GM21423 (cell line): ENCODE results near the gene MCF2L2.
"Not testable (repeated sequence)": the region's sequence is repeated elsewhere in the genome, so short reads cannot be mapped to it uniquely, and the experiment has no call there.

Experiments
- ATAC-seq: cut with Tn5 transposase; IDR thresholded peaks from one replicate; pipeline ENCODE4 v1.9.1; 2021; ENCODE audit warnings: mild to moderate bottlenecking, moderate library complexity; ENCODE audit not compliant: unreplicated experiment

The MCF2L2 gene, protein sequence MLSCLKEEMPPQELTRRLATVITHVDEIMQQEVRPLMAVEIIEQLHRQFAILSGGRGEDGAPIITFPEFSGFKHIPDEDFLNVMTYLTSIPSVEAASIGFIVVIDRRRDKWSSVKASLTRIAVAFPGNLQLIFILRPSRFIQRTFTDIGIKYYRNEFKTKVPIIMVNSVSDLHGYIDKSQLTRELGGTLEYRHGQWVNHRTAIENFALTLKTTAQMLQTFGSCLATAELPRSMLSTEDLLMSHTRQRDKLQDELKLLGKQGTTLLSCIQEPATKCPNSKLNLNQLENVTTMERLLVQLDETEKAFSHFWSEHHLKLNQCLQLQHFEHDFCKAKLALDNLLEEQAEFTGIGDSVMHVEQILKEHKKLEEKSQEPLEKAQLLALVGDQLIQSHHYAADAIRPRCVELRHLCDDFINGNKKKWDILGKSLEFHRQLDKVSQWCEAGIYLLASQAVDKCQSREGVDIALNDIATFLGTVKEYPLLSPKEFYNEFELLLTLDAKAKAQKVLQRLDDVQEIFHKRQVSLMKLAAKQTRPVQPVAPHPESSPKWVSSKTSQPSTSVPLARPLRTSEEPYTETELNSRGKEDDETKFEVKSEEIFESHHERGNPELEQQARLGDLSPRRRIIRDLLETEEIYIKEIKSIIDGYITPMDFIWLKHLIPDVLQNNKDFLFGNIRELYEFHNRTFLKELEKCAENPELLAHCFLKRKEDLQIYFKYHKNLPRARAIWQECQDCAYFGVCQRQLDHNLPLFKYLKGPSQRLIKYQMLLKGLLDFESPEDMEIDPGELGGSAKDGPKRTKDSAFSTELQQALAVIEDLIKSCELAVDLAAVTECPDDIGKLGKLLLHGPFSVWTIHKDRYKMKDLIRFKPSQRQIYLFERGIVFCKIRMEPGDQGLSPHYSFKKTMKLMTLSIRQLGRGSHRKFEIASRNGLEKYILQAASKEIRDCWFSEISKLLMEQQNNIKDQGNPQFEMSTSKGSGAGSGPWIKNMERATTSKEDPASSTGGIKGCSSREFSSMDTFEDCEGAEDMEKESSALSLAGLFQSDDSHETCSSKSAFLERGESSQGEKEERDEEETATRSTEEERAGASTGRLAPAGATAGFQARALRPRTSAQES

DNA sequence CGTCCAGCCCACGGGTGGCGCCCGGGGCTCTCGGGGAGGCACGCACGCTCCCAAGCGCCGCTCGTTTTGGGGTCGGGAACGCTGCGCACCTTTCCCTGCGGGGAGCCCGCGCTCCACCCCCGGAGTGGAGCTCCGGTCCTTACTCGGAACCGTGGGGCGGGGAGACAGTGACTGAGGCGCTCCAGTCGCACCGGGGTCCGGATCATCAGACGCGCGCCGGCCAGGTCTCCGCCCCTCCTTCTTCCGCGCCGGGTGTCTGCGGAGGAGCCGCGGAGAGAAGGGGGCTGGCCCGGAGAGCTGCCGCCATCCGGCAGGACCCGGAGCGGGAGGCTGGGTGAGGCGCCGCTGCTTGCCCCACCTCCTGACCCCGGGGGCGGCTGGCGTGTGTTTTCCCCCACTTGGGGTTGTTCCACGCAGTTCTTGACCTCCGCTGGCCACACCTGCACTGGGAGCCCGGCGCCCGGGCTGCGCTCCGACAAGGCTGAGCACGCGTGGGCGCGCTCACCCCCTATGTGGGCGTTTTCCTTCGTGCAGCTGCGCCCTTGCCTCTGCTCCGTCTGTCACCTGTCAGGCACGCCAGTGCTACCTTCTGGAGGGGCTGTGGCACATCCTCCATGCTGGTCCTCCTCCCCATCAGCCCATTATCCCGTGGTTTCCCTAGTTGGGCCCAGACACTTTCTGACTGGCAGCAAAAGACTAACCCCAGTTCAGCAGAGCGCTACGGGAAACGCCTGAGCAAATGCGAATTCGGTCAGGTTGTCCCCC is at the start of gene MCF2L2:
MCF2L2 (minus strand) TSS at position 173 of the 765 bp plus-strand sequence. CDS start 642 bp downstream, outside the sequence.
- ATAC-seq = peak; percentile 76

DNA sequence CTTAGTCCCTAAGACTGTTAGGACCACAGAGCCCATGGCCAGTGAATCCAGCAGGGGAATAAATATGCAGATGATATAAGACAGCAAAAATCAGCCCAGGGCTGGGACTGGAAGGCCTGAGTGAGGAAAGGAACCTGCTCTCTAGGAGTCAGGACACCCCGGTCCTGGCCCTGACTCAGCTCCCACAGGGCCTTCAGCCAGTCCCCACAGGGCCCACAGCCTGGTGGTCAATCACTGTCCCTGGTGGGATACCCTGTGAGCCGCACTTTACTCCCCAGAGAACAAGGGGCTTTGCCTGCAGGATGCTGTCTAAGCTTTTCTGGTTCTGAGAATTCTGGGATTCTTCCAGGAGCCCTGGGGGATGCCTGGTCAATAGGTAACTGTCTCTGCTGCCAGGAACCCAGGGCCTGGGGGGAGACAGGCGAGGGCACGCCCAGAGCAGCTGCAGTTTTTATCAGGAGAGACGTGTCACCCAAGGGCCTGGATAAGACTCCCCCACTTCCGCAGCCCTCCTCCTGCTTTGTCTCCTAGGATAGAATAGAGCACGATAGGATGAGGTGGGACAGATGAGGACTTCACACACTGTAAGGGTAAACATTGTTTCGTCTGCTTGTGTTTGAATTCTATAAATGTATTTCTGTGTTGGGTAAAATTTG is 49.5 kb upstream of the MCF2L2 start:
- no peak for ATAC-seq

DNA sequence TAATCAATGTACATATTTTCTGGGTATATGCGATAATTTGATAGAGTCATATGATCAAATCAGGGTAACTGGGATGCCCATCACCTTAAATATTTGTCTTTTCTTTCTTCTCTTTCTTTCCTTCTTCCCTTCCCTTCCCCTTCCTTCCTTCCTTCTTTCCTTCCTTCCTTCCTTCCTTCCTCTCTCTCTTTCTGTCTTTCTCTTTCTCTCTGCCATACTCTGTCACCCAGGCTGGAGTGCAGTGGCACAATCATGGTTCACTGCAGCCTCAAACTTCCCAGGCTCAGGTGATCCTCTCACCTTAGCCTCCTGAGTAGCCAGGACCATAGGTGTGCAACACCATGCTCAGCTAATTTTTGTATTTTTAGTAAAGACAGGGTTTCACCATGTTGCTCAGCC is 47.3 kb upstream of the MCF2L2 start:
- not testable (repeated sequence) for ATAC-seq

DNA sequence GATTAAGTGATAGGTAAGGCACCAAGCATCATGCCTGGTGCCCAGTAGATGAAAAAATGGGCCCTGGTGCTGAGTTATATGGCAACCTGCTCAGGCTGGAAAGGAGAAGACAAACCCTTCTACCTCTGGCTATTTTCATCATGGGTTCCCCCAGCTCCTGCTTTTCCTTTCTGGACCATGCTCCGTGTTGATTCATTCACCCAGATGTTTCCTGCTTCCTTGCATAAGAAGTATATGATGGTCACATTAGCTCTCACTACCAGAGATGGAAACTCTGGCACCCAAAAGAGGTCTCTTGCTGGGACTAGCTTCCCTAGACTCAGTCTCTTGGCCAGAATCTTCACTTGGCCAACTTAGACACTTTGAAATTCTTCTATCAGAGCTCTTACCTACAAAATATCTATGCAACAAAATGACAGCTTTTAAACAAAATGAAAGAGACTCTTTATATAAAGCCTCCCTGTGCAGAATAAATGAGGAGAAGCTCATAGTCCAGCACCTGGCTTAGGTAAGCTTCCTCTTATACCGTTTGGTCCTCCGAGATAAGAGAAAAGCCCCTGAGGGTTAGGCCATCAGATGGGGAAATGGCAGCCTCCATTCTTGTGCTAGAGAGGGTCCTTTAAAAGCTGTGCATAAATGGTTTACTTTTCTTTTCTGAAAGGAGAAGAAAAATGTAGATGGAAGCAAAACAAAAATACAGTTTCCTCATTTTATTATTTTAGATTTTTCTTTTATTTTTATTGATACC is 46.8 kb upstream of the MCF2L2 start:
- no peak for ATAC-seq

DNA sequence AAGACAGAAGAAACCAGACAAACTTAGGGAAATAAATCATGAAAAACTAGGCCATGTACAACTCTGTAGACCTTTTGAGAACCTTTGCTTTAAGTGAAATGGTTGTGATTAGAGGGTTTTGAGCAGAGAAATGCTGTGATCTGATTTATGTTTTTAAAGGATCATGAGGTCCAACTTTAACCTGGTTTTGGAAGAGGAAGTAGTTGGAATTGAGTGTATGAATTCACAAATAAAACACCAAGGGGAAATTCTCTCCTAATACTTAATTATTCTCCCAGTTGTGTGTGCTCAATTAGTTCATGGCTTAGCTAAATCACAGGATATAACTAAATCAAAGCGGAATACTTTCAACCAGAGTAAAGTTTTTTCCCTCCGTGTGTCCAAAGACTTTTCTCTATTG is 45.5 kb upstream of the MCF2L2 start:
- no peak for ATAC-seq

DNA sequence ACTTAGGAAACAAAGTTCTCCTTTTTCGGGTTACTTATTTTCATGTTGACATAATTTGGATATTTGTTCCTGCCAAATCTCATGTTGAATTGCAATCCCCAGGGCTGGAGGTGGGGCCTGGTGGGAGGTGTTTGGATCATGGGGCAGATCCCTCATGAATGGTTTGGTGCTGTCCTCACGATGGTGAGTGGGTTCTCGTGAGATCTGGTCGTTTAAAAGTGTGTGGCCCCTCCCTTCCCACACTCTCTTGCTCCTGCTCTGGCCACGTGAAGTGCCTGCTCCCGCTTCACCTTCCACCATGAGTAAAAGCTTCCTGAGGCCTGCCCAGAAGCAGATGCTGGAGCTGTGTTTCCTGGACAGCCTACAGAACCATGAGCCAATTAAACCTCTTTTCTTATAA is 43.7 kb upstream of the MCF2L2 start:
- ATAC-seq = no peak

DNA sequence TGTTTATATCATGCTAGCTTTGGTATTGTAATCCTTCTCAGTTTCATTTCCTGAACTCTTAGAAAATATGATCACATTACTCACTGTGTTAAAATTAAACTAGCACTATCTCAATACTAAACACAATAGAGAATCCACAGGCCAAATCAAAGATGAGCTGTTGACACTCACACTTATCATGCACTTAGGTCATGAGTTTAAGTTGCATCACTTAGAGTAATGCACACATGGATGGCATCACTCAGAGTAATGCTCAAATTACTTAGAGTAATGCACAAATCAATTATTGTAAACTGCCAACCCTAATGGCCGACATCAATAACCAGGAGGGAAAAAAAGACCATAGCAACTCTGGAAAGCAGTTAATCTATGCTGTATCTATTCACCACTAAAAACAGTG is 40.0 kb upstream of the MCF2L2 start:
- no peak for ATAC-seq

DNA sequence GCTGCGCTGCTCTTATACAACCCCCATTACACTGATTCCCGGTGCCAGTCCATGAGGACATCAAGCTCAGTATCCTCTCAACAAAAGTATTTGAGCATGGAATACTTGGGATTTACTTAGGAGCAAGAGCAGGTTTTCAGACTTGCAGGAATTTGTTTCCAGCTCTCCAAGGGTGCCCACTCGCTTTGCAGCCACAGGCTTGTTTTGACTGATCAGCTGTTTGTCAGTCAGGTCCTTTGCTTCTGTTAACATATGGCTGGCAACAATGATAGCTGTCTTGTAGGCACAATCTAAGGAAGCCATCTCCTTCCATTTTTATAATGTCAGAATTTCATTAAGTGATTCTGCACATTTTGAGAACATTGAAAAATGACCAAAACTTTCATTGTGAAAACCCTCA is 38.2 kb upstream of the MCF2L2 start:
- ATAC-seq = no peak

DNA sequence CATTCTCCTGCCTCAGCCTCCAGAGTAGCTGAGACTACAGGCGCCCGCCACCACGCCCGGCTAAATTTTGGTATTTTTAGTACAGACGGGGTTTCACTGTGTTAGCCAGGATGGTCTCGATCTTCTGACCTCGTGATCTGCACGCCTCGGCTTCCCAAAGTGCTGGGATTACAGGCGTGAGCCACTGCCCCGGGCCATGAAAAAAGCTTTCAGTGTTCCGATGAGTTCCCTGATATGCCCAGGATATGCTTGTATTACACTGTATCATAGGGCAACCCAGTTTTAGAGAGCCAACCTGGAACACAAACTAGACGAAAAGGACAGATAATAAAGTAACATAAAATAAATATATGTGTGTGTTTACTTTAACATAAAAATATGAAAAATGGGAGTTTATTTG is 37.3 kb upstream of the MCF2L2 start:
- ATAC-seq = not testable (repeated sequence)

DNA sequence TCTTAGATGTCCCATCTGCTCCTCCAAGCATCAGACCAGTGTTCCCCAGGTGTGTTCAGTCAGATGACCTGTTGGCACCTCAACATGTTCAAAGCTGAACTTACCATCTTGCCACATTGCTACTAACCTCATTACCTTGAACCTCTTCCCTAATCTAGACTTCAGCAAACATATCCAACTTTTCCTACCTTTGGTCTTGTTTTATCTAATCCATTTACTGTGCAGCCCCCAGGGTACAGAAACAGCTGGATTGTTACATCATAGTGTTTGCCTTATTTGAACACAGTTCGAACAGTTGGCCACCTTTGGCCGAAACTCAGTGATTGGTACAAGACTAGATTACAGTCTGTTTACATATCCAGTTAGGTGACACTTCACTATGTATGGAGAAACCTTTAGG is 36.1 kb upstream of the MCF2L2 start:
- no peak for ATAC-seq

DNA sequence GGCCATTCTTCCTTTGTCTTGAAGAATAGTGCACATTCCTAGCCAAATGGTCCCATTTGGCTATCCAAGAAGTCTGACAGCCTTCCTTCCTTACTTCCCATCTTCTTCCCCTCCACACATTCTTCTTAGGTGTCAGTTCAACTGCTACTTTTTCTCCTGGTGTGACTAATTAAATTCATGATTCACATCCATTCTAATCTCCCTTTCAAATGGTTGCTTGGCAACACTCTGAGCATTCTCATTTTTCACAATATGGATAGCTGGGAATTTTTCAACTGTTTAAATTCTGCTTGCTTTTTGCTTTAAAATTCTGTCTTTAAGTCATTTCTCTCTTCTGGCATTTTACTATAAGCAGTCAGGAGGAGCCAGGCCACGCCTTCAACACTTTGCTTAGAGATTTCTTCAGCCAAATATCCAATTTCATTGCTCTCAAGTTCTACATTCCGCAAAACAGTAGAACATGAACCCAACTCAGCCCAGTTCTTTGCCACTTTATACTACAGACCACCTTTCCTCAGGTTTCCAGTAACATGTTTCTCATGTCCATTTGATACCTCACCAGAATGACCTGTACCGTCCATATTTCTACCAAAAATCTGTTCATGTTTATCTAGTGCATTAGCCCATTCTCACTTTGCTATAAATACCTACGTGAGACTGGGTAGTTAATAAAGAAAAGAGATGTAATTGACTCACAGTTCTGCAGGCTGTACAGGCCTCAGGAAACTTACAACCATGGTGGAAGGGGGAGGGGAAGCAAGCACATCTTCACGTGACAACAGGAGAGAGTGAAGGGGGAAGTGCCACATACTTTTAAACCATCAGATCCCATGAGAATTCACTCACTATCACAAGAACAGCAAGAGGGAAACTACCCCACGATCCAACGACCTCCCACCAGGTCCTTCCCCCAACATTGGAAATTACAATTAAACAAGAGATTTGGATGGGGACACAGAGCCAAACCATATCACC is 31.9 kb upstream of the MCF2L2 start:
- no peak for ATAC-seq

DNA sequence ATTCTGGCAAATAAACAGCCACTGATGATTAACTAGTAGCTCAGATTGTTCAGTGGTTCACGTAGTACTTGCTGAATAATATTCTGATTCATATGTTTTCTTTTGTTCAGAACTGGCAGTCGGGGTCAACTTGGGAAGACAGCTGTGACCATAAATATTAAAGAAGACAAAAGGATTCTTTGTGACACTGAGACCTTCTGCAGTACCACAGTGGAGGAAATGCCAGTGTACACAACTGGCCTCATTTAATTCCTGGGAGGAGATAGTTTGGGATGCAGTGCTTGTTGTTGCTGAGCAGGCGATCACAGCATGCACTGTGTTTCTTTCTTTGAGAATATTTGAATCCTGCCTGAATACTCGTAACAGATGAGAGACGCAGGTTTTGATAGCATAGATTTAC is 26.7 kb upstream of the MCF2L2 start:
- no peak for ATAC-seq

DNA sequence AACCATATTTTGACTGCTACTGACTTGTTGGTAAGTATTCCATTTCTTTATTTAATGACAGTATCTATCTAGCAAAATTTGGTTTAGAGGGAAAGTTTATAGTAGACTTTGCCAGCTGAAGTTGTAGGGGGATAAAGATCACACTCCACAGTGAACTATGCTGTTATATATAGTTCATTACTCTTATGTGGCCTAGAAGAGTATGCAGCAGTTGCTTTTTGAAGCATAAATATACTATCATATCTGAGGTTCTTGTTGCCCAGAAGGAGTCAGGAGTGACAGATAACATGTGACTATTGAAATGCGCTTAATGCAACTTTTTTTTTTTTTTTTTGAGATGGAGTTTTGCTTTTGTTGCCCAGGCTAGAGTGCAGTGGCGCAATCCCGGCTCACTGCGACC is 25.6 kb upstream of the MCF2L2 start:
- no peak for ATAC-seq

DNA sequence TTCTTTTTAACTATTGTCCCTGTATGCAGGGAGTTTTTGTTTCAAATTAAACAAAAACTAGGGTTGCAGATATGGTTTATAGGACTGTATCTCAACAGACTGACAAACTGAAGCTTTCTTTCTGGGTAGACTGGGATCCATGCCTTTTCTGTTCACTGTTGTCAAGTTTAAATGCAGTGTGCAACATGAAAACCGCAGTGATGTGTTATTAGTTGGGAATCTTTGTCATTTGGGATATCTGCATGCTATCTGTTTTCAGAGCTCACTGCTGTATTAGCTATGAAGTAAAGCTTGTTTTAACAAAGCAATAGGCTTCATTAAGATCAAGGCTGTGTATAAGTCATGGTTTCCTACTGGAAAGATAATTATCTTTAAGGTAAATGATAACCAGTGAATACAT is 21.4 kb upstream of the MCF2L2 start:
- no peak for ATAC-seq

DNA sequence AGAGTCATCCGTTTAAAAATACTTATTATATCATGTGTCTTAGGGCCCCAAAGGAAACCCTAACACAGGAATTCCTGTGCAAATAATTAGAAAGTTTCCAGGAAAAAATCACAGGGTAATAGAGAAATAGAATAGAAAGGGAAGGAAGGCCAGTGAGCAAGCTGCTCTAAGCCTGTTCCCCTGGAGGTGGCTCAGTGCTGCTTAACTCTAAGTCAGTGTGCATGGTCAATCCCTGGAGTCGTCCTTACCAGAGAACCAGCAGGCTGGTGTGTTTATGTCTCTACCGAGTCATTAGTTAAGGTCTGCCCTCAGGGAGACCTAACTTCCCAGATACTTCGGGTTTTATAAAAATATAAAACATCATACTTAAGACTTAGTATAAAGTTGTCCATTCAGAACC is 21.0 kb upstream of the MCF2L2 start:
- ATAC-seq = no peak

DNA sequence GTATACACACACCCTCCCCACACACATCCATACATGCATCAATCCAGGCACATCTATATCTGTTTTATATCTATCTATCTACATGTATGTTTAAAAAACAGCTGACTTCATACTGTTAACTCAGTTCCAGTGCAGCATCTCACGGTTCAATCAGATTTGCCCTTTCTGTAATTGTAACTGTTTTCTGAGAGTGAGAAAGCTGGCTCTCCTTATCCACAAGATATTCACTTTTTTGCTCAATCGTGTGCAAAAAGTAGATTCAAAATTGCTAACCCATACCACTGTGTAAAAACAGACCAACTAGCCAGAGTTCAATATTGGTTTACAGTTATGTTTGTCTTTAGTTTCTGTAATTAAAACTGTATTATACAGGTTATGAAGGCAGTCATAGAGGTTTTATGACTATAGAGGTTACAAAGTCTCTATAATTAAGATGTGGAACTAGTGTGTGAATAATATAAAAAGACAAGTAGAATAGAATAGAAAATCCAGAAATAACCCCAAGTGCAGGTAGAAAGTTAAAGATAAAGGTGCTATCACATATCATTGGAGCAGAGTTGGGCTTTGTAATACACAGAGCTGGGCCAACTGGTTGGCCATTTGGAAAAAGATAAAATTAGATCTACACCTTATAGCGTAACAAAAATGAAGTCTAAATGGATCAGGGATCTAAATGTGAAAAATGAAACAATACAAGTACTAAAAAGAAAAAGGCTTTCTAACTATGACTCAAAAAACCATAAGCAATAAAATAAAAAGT is 20.1 kb upstream of the MCF2L2 start:
- ATAC-seq = no peak

DNA sequence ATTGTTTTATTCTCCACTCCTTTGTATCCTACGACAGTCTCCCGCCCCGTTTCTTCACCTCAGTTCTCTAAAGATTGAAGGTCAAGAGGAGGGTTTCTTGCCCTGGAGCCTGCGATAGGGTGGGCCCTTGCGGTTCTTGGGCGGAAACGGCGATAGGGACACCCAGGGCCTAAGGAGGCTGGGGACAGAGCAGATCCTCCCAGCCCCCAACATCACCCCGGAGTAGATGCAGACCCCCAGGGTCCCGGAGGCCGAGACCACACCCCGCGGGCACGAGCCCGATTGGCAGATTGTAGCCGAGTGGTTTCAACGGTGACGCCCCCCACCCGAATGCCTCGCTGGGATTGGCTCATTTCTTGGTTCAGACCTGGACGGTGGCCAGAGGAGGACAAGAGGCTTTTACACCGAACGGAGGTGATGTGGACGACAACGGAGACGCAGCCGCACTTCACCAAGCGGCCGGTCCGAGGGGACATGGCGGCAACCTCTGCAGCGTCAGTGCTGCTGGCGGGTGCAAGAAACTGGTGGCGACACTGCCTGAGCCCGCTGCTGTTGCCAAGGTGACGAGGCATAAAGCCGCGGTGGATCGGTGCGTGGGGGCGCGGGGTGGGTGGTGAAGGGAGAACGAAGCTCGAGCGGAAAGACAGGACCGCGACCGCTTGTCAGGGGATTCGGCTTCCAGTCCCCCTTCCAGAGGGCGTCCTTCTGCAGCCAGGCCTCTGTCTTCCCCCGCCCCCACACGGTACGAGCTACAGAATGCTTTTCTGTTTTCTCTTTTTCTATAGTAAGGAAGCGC is 19.0 kb upstream of the MCF2L2 start:
- peak; percentile 67 for ATAC-seq
